Kidney glomerular epithelial cell (primary cell): ENCODE measurements around the gene GRIN1.
"Not testable (repeated sequence)": the region's sequence is repeated elsewhere in the genome, so short reads cannot be mapped to it uniquely, and the experiment has no call there.

ENCODE experiments used
- DNase-seq: peaks from one replicate; lab custom pipeline; 2025; lab: John Stamatoyannopoulos, UW

Gene GRIN1

DNA sequence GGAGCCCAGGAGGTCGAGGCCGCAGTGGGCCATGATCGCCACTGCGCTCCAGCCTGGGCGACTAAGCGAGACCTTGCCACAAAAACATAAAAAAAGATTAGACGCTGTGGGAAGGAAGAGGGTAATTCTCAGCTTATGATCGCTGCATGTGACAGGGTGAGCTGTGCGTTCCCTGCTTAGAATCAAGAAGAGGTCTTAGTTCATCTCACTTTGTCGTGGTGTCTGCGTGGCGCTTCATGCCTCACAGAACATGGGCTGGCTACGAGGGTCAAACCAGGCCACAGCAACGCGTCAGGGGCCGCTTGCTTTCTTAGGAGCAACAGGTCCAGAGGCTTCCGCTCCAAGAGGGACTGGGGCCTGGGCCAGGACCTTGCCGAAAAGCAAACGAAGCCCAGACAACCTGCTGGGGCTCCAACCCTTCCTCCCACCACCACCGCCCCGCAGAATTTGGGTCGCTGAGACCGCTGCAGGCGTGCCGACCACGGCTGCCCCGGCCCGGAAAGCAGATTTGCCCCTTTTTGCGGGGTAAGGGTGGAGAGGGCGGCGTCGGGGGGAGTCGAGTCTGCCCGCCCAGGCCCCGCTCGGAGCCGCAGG, 10.0 kb upstream of the GRIN1 start:
- DNase-seq, result peak; percentile 10

DNA sequence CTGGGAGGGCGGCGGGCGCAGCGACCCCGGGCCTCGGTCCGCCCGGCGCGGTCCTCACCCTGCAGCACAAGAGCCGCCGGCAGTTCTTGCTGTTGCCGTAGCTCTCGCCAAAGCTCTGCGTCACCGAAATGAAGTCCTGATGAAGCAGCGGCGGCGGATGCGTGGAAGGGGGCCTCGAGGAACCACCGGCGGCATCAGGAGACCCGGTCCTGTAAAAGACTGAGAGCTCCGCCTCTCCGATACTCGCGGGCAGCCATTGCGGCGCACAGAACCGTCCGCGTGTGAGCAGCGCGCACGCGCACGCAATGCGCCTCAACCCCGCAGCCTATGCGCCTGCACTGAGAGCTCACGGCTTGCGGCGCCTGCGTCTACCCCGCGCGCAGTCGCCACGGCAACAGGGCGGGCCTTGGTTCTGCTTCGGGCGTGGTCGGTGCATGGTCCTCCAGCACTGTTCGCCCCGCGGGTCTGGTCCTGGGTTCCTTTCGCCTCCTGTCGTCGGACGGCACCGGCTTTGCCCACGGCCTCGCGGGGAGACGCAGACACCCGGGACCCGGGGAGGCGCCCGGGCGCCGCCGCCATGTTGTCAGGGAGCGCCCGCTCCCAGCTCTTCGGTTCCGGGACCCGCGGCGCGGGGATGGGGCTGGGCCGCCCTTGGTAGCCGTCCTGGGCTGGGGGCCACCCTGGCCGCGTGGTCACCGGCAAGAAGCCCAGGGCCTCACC, 9.3 kb upstream of the GRIN1 start:
- peak; percentile 85 for DNase-seq

DNA sequence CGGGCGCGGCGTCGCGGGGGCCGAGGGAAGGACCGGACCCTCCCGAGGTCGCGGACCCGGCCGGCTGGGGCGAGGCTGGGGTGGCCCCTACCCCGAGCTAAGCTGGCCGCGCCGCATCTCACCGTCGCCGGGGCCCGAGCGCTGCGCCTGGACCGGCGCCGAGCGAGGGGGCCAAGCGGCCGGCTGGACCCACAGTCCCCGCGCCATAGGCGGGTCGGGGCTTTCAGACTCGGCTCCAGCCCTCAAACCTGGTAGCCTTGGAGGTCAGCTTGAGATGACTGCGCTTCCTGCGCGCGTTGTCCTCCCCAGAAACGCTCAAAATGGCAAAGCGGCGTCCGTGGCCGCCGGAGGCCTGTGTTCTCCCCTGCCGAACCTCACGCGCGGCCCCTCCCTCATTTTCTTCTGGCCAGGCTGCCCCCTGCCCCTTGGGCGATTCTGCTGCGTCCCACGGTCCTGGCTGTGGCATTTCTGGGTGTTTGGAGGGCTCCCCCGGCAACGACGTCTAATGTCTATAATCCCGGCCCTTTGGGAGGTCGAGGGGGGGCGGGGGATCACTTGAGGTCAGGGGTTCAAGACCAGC, 8.7 kb upstream of the GRIN1 start:
- no peak for DNase-seq

DNA sequence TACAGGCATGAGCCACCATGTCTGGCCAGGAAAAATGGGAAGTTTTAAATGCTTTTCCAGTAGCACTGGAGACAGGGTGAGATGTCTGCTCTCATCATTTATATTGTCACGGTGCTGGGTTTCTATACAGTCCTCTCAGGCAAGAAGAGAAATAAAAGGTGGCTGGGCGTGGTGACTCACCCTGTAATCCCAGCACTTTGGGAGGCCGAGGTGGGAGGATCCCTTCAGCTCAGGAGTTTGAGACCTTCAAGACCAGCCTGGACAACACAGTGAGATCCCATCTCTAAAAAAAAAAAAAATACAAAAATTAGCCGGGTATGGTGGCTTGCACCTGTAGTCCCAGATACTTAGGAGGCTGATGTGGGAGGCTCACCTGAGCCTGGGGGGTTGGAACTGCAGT, 4.8 kb upstream of the GRIN1 start:
- no peak for DNase-seq

DNA sequence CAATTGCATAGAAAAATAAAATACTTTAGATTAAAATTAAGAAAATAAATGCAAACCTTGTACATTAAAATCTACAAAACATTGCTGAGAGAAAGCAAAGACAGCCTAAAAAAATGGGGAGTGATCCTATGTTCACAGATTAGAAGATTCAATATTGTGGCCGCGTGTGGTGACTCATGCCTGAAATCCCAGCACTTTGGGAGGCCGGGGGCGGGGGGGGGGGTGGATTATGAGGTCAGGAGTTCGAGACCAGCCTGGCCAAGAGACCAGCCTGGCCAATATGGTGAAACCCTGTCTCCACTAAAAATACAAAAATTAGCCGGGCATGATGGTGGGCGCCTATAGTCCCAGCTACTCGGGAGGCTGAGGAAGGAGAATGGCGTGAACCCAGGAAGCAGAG, 3.8 kb upstream of the GRIN1 start:
- not testable (repeated sequence) for DNase-seq

DNA sequence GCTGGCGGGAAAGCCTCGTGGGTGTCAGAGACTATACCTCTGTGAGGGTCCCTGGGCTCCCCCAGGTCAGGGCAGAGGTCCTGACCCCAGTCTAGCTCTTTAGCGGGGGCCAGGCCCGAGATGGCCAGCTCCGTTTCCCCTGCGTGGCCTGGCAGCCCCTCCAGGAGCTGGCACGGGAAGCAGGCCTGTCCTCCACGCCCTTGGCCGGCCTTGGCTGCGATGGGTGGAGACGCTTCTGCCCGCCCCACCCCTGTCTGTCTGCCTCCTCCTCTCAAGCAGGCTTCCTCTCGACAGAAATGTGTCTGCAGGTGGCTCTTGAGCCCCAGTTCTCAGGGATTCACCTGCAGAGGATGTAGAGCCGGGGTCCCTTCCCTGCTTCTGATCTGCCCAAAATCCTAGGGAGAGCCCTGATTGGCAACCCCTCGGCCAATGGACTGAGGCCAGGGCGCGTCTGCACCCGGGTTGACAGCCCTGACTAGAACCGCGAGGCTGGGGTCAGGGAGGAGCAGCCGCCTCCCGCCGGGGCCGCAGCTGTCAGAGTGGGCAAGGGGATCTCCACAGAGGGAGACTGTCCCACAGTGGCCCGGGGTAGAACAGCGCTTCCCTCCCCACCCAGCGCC, 2.6 kb upstream of the GRIN1 start:
- DNase-seq, result no peak

DNA sequence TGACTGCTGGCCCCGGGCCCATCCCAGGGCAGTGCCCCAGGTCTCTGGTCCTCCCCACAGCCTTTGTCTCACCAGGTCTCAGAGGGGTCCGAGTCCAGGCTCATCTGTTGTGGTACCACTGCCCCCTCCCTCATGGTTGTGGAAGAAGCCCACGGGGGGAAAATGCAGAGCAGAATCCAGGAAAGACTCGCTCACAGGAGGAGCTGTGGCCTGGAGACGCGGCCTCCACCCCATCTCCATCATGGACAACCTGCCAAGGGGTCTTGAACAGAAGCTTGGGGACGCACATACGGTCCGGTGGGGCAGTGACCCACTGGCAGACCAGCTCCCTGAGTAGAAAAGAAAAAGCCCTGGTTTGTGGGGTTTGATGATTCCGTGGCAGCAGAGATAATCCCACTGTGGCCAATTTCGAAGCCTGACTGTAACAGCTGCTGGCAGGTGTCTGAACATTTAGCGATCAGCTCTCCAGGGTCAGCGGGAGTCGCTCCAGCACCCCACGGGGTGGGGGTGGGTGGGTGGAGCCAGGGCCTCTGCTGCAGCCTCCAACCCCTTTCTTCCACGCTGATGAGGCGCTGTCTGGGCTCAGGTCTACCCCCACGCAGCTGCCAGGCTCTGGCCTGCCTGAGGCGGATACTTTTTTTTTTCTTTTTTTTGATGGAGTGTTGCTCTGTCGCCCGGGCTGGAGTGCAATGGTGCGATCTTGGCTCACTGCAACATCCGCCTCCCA, 1.9 kb upstream of the GRIN1 start:
- DNase-seq, result no peak

DNA sequence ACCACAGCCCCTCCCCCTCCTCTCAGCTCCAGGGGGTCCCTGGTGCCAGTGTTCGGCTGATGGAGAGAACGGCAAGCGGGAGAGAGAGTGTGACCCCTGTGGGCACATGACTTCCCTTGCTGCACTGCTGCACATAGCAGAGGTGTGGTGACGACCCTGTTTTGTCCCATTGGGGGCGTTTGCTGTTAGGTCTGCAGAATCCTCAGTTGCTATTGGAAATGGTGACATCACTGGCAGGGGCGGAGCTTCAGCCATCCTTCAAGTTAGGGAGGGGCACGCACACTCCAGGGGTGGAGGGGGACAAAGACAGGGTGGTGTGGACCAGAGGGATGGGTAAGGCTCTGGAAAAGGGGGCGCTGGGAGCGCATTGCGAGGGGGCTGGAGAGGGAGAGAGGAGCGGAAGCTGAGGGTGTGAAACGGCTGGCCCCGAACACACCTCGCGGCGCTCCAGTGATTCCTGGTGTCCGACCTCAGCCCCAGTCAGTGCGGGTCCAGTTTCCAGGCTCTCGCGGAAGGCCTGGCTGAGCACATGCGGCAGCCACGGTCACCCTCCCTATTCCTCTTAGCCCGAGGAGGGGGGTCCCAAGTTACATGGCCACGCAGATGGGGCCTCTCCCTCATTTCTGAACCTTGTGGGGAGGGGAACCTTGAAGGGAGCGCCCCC, 764 bp upstream of the GRIN1 start:
- no peak for DNase-seq

DNA sequence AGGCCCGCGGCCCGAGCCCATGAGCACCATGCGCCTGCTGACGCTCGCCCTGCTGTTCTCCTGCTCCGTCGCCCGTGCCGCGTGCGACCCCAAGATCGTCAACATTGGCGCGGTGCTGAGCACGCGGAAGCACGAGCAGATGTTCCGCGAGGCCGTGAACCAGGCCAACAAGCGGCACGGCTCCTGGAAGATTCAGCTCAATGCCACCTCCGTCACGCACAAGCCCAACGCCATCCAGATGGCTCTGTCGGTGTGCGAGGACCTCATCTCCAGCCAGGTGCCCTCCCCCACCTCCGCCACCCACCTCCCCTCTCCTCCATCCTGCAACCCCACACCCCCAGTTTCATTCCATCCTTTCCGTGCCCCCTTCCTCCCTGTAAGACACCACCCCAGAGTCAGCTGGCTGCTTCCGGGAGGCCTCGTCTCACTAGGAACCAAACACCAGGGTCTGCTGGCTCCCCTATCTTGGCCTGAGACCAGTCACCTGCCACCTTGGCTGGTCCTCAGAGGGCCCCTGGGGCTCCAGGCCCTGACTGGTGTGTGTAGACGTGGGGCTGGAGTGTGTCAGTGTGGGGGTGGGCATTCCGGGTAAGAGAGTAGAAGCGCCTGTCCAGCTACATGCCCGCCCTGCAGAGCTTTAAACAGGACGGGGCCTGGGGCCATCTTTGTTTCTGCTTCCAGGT, 655 bp downstream of the GRIN1 start:
- DNase-seq, result no peak

DNA sequence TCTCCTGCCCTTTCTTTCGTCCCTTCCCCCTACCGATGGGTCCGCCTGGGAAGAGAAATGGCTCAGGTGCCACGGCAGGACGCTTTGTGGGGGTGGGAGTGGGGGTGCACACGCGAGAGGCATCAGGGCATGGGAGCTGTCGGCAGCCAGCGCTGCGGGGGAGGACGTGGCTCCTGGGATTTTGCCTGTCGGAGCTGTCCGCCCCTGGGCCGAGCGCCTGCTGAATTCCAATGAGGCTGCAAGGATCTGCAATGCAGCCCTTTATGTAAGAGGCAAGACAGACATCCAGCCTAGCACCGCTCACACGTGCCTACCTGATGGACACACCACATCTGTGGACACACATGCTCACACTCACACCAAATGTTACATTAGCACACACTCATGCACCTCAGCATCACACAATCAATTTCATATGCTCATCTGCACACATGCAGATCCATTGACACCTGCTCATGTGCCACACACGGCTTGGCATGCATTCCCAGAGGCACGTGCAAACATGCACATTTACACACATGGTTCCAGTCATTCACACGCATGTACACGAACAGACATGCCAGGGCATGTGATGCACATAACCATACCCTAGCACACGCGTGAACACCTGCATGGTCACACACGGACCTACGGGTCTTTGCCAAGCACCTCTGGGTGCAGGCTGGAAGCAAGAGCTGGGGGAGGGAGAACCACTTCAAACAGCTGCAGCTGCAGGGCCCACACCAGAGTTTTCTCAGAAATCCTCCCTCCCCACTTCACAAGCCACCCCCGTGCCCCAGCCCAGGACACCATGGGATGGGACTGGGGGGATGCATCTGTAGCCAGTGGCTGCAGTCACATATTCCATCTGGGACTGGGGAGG, 1.4 kb downstream of the GRIN1 start:
- no peak for DNase-seq

DNA sequence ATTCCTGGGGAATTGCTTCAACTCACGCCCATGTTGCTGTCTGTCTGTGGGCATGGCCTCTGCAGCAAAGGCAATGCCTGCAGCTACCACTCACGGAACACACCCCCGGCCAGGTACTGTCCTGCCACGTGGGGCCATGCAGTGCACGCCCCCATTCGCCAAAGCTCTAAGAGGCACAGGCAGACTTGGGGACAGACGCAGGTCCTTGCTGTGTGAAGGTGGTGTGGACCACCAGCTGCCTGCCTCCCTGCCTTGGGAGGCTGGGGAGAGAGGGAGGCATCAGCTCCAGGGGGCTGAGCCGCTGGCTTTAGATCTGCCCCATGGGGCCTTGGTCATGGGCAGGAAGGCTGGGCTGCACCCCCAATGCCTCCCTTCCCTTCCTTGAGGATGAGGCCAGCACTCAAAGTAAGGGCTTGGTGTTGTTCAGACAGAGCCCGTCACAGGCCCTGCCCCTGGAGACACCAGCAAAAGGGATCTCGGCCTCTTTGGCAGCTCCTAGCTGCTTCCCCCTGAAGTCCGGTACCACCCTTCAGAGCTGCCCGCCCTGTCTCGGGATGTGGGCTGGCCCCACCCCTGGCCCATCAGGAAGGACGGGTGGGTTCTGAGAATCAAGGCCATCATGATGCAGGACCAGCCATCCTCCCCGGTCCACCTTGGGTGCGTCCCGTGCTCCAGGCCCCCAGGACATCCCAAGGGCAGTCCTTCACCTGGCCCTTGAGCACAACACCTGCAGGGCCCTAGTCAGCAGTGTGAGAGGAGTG, 2.3 kb downstream of the GRIN1 start:
- DNase-seq, result no peak

DNA sequence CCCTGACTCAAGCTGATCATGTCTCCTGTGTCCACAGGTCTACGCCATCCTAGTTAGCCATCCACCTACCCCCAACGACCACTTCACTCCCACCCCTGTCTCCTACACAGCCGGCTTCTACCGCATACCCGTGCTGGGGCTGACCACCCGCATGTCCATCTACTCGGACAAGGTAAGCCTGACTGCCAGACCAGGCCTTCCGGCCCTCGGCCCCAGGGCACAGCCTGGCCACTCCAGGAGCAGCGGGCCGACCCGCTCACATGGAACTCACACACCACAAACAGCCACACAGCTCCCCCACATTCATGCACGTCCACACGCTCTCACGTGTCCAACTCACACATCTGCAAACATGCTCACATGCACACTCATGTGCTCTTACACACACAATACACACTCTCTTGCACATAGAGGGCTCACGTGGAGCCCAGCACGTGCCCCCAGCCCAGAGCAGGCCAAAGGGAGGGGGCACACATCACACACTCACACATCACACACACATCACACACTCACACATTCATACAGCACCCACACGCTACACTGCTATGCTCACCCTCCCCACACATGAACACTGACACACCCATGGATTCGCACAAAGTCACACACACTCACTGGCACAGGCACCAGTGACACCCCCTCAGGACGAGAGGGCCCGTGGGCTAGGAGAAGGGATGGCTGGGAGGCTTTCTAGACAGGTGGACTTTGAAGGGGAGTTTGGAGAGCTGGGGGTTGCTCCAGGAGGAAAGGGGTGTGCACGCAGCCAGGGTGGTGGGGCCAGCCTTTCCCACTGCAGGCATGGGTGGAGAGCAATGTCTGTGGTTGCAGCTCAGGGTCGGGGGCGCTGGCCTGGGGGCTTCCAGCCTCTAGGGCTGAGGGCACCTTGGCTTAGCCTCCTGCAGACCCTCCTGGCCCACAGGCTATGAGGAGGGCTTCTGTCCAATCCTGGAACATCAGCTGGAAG, 3.3 kb downstream of the GRIN1 start:
- no peak for DNase-seq

DNA sequence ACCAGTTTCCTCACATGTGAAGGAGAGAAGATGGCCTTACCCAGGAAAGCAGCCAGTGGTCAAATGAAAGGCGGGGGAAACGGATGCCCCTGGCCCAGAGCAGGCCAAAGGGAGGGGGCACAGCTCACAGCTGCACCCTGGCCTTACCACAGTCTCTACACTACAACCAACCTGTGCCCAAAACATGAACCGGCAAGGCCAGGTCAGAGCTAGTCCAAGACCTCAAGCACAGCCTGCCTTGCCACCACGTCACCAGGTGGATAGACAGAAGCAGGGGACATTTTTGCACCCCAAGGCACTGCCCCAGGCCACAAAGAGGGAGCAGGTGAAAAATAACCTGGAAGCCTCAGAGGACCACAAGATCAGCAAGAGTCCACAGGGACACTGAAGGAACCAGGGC, 4.5 kb downstream of the GRIN1 start:
- no peak for DNase-seq

DNA sequence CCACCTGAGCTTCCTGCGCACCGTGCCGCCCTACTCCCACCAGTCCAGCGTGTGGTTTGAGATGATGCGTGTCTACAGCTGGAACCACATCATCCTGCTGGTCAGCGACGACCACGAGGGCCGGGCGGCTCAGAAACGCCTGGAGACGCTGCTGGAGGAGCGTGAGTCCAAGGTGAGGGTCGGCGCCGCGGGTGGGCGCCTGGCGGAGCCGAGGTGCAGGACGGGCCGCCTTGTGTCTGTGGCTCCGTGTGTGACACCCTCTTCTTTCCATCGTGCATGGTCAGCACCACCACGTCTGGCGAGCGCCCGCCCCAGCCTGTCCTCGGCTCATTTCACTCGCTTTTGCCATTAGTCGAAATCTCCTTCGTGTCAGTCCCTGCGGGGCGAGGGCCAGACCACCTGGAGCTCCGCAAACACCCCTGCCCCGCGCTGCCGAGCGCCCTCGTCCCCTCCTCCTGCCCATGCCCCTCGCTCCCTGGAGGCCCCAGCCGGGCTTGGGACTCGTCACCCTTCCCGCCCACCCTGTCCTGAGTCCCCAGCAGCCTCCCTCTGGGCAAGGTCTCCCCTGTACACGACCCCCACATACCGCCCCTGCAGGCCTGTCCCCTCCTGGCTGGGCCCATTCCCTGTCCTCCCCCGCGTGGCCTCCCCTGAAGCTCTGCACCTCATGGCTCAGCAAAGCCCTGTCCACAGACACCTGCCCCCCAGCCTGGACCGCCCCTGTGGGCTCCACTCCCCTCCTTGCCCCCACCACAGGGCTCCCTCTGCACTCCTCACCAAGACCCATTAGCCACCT, 7.0 kb downstream of the GRIN1 start:
- no peak for DNase-seq

DNA sequence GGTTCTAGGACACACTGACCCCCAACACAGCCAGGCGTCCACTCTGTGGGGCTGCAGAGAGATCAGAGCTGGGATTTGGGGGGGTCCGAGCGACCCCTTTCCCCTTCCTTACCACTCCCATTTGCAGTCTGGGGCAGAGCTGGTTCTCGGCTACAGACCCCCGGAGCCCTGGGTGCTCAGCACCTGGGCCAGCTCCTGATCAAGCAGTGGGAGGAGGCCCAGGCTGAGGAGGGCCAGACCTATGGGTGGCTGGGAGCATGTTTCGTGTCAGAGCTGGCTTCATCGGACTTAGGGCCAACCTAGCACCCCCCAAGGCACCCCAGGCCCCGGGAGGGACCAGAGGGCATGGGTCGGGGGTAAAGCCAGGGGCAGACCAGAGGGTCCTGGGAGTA, 7.6 kb downstream of the GRIN1 start:
- no peak for DNase-seq

DNA sequence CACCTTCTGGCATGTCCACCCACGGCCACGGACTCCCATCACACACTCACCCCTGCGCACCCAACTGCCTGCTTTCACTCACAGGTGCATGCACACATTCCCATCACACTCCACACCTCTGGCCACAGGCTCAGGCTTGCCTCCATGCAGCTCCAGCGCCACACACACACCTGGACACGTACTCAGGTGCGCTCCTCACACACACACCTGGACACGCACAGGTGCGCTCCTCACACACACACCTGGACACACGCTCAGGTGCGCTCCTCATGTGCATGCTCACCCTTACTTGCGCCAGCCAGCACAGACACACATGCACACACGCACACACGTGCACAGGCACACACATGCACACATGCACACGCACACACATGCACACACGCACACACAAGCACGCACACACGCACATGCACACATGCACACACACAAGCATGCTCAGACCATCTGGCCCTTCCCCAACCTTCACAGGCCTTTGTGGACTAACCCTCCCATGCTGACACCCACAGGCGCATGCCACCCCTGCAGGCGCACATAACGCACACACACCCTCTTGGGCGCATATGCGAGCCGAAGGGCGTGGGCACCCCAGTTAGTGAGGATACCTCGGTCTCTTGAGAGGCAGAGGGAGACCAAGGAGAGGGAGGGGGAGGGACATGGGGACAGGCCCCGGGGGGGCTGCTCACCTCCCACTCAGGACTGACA, 8.3 kb downstream of the GRIN1 start:
- DNase-seq, result no peak

DNA sequence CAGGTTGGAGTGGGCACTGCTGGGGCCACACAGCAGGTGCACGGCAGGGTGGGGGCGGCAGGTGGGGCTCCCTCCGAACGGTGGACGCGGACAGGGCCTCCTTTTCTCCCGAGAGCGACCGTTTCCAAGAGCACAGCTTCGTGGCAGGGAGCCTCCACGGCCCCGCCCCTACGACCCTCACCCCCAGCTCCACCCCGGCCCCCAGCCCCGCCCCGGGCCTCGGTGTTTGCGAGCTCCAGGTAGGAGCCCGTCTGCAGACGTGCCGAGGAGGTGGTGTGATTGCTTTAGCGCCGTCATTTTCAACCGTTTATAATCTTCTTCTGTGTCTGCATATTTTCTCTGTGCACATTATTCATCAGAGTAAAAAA, 8.8 kb downstream of the GRIN1 start:
- DNase-seq, result no peak
